ENCODE data around the gene GRIK4. TPM values are rescaled to one million over a fixed set of nuclear protein-coding genes. Genes with fewer than 3 reads are reported as not detected.

The GRIK4 gene
- polyA plus RNA-seq, 1 donor from 2014 or later = 3.4 TPM

DNA sequence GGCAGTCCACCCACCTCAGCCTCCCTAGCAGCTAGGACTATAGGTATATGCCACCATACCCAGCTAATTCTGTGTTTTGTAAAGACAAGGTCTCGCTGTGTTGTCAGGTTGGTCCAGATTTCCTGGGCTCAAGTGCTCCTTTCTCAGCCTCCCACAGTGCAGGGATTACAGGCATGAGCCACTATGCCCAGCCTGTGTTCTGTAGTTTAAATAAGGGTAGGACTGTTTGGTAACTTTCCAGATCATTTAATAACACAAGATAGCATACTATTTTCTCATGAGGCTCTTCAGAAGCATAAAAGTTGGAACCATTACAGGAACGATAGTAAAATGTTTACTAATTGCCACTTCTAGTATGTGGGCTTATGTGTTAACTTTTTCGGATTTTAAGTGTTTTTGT, 38.0 kb upstream of the GRIK4 start:
- Histone ChIP-seq H3F3A (ENCODE audit: insufficient read depth, low read length, poor library complexity, severe bottlenecking) (no peaks in the 10 kb centered on the region), H2AFZ (ENCODE audit: low read depth, low read length) (no peak overlapping the region), H3K27me3 (ENCODE audit: insufficient read depth, low read depth, low read length) (no peaks in the 10 kb centered on the region), H3K36me3 (ENCODE audit: insufficient read depth, low read length) (peaks cover 20% of the 10 kb centered on the region), H4K20me1 (ENCODE audit: insufficient read depth) (no peaks in the 10 kb centered on the region), H3K9me2 (ENCODE audit: insufficient read depth, low read length) (no peaks in the 10 kb centered on the region), H3K4me2 (ENCODE audit: low read length) (no peak overlapping the region), H3K9ac (ENCODE audit: low read length) (no peak overlapping the region), H3K79me2 (replicated peaks; ENCODE audit: insufficient read depth, low read length) (no peaks in the 10 kb centered on the region), H3K4me3 (ENCODE audit: low read length) (no peak overlapping the region), H3K9me3 (ENCODE audit: low read length) (no peaks in the 10 kb centered on the region), H3K27ac (ENCODE audit: low read length) (no peak overlapping the region)
- no peak for TF ChIP-seq RAD21 (conservative IDR thresholded peaks at IDR 0.05)
- no peak for TF ChIP-seq CTCF (IDR thresholded peaks at IDR 0.05; ENCODE audit: poor library complexity, severe bottlenecking)
- TF ChIP-seq MXI1 (conservative IDR thresholded peaks at IDR 0.05; ENCODE audit: poor library complexity, severe bottlenecking) = no peak
- no peak for TF ChIP-seq EZH2 (IDR thresholded peaks at IDR 0.05; ENCODE audit: borderline replicate concordance, insufficient read depth, low read length, poor library complexity, severe bottlenecking)
- TF ChIP-seq TAF1 (IDR thresholded peaks at IDR 0.05; ENCODE audit: low read depth) = no peak
- TF ChIP-seq SMC3 (conservative IDR thresholded peaks at IDR 0.05; ENCODE audit: poor library complexity) = no peak
- TF ChIP-seq POLR2AphosphoS5 (IDR thresholded peaks at IDR 0.05) = no peak
- no peak for TF ChIP-seq EP300 (conservative IDR thresholded peaks at IDR 0.05; ENCODE audit: poor library complexity, severe bottlenecking)
- TF ChIP-seq REST (IDR thresholded peaks at IDR 0.05; ENCODE audit: borderline replicate concordance) = no peak

- Histone ChIP-seq H3K4me2 (ENCODE audit: low read length) (no peak overlapping the region), H3K4me3 (ENCODE audit: low read length) (no peak overlapping the region), H3K27ac (ENCODE audit: low read length) (no peak overlapping the region), H4K20me1 (ENCODE audit: insufficient read depth) (no peaks in the 10 kb centered on the region), H3K9me2 (ENCODE audit: insufficient read depth, low read length) (no peaks in the 10 kb centered on the region), H3K9me3 (ENCODE audit: low read length) (no peaks in the 10 kb centered on the region), H3K27me3 (ENCODE audit: insufficient read depth, low read depth, low read length) (no peaks in the 10 kb centered on the region), H3K9ac (ENCODE audit: low read length) (no peak overlapping the region), H2AFZ (ENCODE audit: low read depth, low read length) (no peak overlapping the region), H3K36me3 (ENCODE audit: insufficient read depth, low read length) (peaks cover 47% of the 10 kb centered on the region), H3F3A (ENCODE audit: insufficient read depth, low read length, poor library complexity, severe bottlenecking) (no peaks in the 10 kb centered on the region), H3K79me2 (replicated peaks; ENCODE audit: insufficient read depth, low read length) (no peaks in the 10 kb centered on the region)
- TF ChIP-seq REST (IDR thresholded peaks at IDR 0.05; ENCODE audit: borderline replicate concordance) (no peak), EP300 (conservative IDR thresholded peaks at IDR 0.05; ENCODE audit: poor library complexity, severe bottlenecking) (no peak), MXI1 (conservative IDR thresholded peaks at IDR 0.05; ENCODE audit: poor library complexity, severe bottlenecking) (no peak), EZH2 (IDR thresholded peaks at IDR 0.05; ENCODE audit: borderline replicate concordance, insufficient read depth, low read length, poor library complexity, severe bottlenecking) (no peak), RAD21 (conservative IDR thresholded peaks at IDR 0.05) (no peak), SMC3 (conservative IDR thresholded peaks at IDR 0.05; ENCODE audit: poor library complexity) (no peak), POLR2AphosphoS5 (IDR thresholded peaks at IDR 0.05) (no peak), CTCF (IDR thresholded peaks at IDR 0.05; ENCODE audit: poor library complexity, severe bottlenecking) (no peak), TAF1 (IDR thresholded peaks at IDR 0.05; ENCODE audit: low read depth) (no peak)
Measured at GRCh38 chr11:120482149-120482548, 29.4 kb upstream of the GRIK4 start.

All from neural cell (in vitro differentiated cells).